K562 (cell line): ENCODE data around the gene TBRG4. TPM values are rescaled to one million over a fixed set of nuclear protein-coding genes. Genes with fewer than 3 reads are reported as not detected.

ENCODE experiments used
- ATAC-seq: fragments of 200-7000 bp; cut with Tn5 transposase; 3 replicates; pipeline ENCODE4 v1.9.1; 2020; ENCODE audit warnings: moderate library complexity
- BruUV-seq: library from RNA; stranded (reverse); fragments of 400-500 nt; replicated peaks from 2 replicates; lab custom pipeline; 2021; lab: Mats Ljungman, UMichigan
- CTCF ChIA-PET: fragments of 300-600 bp; formaldehyde crosslinking; extraction: SDS; loops from one replicate; lab custom pipeline; 2021; ENCODE audit warnings: low intra/inter-chr PET ratio; lab: Yijun Ruan, JAX
- POLR2A ChIA-PET: fragments of 300-600, 350-650 bp; sonication (Branson Sonifier 250); formaldehyde crosslinking; extraction: SDS; loops from one replicate; lab custom pipeline; 2021; ENCODE audit warnings: antibody characterized with exemption, inconsistent platforms; lab: Yijun Ruan, JAX
- DNase-seq, 4 experiments: peaks; one replicate each; pipeline versions ENCODE4 v3.0.0 to v3.0.0-alpha.2; 2011 to 2018; ENCODE audit warnings: low spot score in 3 of 4, mixed read lengths in 3 of 4; ENCODE audit errors: extremely low read depth in 1 of 4
- FAIRE-seq: peaks from 2 replicates; lab custom pipeline; 2011; peaks lifted over from hg19 to GRCh38; lab: Jason Lieb, UNC
- H2AFZ ChIP-seq: 2 replicates; pipeline ENCODE4 v1.6.0; 2011; ENCODE audit warnings: low read depth, low read length, control low read depth, inconsistent platforms
- H3K27ac ChIP-seq: fragments of 200-600 bp; 3 replicates; pipeline ENCODE4 v1.8.0; 2011; ENCODE audit warnings: low read depth, mild to moderate bottlenecking, control low read depth, inconsistent platforms, low read length, moderate library complexity, mixed read lengths; ENCODE audit errors: extremely low read depth
- H3K27me3 ChIP-seq, 2 experiments: fragments of 300-600 bp in 1 of 2; 2 replicates in 1 of 2; 3 replicates in 1 of 2; pipeline versions ENCODE4 v1.6.0 to v1.8.0; 2011; ENCODE audit warnings: inconsistent platforms in 2 of 2, low read length in 2 of 2, mild to moderate bottlenecking in 1 of 2, mixed read lengths in 1 of 2, moderate library complexity in 1 of 2; ENCODE audit not compliant: control insufficient read depth in 2 of 2, insufficient read depth in 2 of 2
- H3K36me3 ChIP-seq: fragments of 300-600 bp; 3 replicates; pipeline ENCODE4 v1.8.0; 2011; ENCODE audit warnings: mild to moderate bottlenecking, low read length, inconsistent platforms; ENCODE audit not compliant: control insufficient read depth, insufficient read depth
- H3K4me1 ChIP-seq, 2 experiments: fragments of 200-600 bp in 1 of 2; replicated peaks in 1 of 2; 2 replicates in 1 of 2; 3 replicates in 1 of 2; pipeline versions ENCODE4 v1.5.1 to v1.8.0; 2011; ENCODE audit warnings: inconsistent platforms in 2 of 2, low read length in 2 of 2, mild to moderate bottlenecking in 1 of 2, mixed read lengths in 1 of 2, moderate library complexity in 1 of 2; ENCODE audit not compliant: control insufficient read depth in 2 of 2, insufficient read depth in 2 of 2
- H3K4me2 ChIP-seq: 2 replicates; pipeline ENCODE4 v1.6.1; 2011; ENCODE audit warnings: low read length, control low read depth, inconsistent platforms, mixed read lengths; ENCODE audit not compliant: insufficient read depth
- H3K4me3 ChIP-seq: fragments of 200-600 bp; sonication (generic), shearing (Covaris generic); 2 replicates; pipeline ENCODE4 v1.5.1; 2016; ENCODE audit warnings: control low read depth, inconsistent platforms
- H3K79me2 ChIP-seq: fragments of 200-600 bp; 3 replicates; pipeline ENCODE4 v1.8.0; 2011; ENCODE audit warnings: low read length, inconsistent platforms; ENCODE audit not compliant: control insufficient read depth, insufficient read depth
- H3K9ac ChIP-seq, 2 experiments: 2 replicates each; pipeline versions ENCODE4 v1.6.0 to v1.6.1; 2011; ENCODE audit warnings: low read depth in 2 of 2, low read length in 2 of 2, control low read depth in 1 of 2, inconsistent platforms in 1 of 2, mild to moderate bottlenecking in 1 of 2, mixed read lengths in 1 of 2; ENCODE audit not compliant: insufficient read depth in 1 of 2
- H3K9me1 ChIP-seq: one replicate; pipeline ENCODE4 v1.6.0; 2011; ENCODE audit warnings: inconsistent platforms, mild to moderate bottlenecking, low read length, moderate library complexity; ENCODE audit not compliant: control insufficient read depth, insufficient read depth
- H3K9me3 ChIP-seq: replicated peaks from 2 replicates; pipeline ENCODE4 v1.5.1; 2011; ENCODE audit warnings: low read depth, low read length, inconsistent platforms; ENCODE audit not compliant: control insufficient read depth, insufficient read depth
- H4K20me1 ChIP-seq: replicated peaks from 2 replicates; pipeline ENCODE4 v1.6.1; 2011; ENCODE audit warnings: low read length, inconsistent platforms, mixed read lengths; ENCODE audit not compliant: control insufficient read depth, insufficient read depth
- CBX8 ChIP-seq: fragments of 200-600 bp; sonication (generic); IDR thresholded peaks from 2 replicates; pipeline ENCODE4 v1.6.1; 2012; ENCODE audit warnings: borderline replicate concordance, mixed run types, low read depth, mild to moderate bottlenecking, moderate library complexity, mixed read lengths, low read length, control low read depth, inconsistent platforms; ENCODE audit not compliant: poor library complexity, severe bottlenecking; ENCODE audit errors: extremely low read depth
- POLR2AphosphoS5 ChIP-seq: IDR thresholded peaks from 2 replicates; pipeline ENCODE4 v1.6.1; 2011; ENCODE audit warnings: mild to moderate bottlenecking, low read depth, low read length, moderate library complexity; ENCODE audit not compliant: control insufficient read depth, insufficient read depth
- POLR2G ChIP-seq: fragments of 200-400 bp; formaldehyde crosslinking; IDR thresholded peaks from 2 replicates; pipeline ENCODE4 v1.6.1; 2017; ENCODE audit warnings: low read depth, mild to moderate bottlenecking, antibody characterized with exemption, low read length, moderate library complexity
- RBFOX2 ChIP-seq: fragments of 200-400 bp; formaldehyde crosslinking; IDR thresholded peaks from 2 replicates; pipeline ENCODE4 v1.6.1; 2017; ENCODE audit warnings: low read depth, mild to moderate bottlenecking, low read length, moderate library complexity
- WGBS: fragments of 100-300 bp; shearing (Covaris generic); methylation state at CpG from one replicate; pipeline ENCODE4 v1.1.6; 2016; ENCODE audit warnings: low coverage, mixed read lengths; ENCODE audit not compliant: insufficient coverage; ENCODE audit errors: missing lambda C conversion rate; 5-methylcytosine and 5-hydroxymethylcytosine counted together
- in situ Hi-C: fragments of 300-500 bp; cut with MboI; formaldehyde crosslinking; loops from 4 replicates; pipeline ENCODE4 v1.15.0; 2018; ENCODE audit warnings: inconsistent platforms, mixed read lengths
- intact Hi-C: fragments of 100-400 bp; cut with micrococcal nuclease; formaldehyde crosslinking; loops from 2 replicates; pipeline ENCODE4 v1.14.2; 2022
- polyA plus RNA-seq, 8 experiments: library from polyadenylated mRNA; depleted of rRNA in 4 of 8; stranded (reverse) in 5 of 8; unstranded in 3 of 8; fragments of >200 nt; fragmentation: Nextera tagmentation in 2 of 8; fragmentation: Illumina TruSeq in 1 of 8; extraction: Ambion mirVana in 2 of 8; extraction: Trizol in 1 of 8; gene quantifications; 2 replicates each; pipeline versions ENCODE4 v1.2.1 to v1.2.3, GENCODE V29; 2011 to 2014; ENCODE audit warnings: inconsistent platforms in 1 of 8, missing spikeins in 1 of 8
- total RNA-seq, 7 experiments: library from RNA; depleted of rRNA in 6 of 7; stranded (reverse); fragments of >200 nt in 6 of 7; fragmentation: Illumina TruSeq in 2 of 7; extraction: Trizol in 2 of 7; gene quantifications; 2 replicates each; pipeline versions ENCODE4 v1.2.1 to v1.2.3, GENCODE V29; 2011 to 2021; ENCODE audit warnings: low replicate concordance in 1 of 7
- TF ChIP-seq, protein P1 (sequence below): sonication (generic); formaldehyde crosslinking; IDR thresholded peaks from 2 replicates; pipeline ENCODE4 v1.8.1; 2023; ENCODE audit warnings: mild to moderate bottlenecking, missing genetic modification reagents

Gene TBRG4
- total and polyA plus RNA-seq, 9 of the 15 experiments (the other 6 are each of a cell fraction or from before 2014, with no cell fraction given), result 11.2 to 322 (median 216) TPM

DNA sequence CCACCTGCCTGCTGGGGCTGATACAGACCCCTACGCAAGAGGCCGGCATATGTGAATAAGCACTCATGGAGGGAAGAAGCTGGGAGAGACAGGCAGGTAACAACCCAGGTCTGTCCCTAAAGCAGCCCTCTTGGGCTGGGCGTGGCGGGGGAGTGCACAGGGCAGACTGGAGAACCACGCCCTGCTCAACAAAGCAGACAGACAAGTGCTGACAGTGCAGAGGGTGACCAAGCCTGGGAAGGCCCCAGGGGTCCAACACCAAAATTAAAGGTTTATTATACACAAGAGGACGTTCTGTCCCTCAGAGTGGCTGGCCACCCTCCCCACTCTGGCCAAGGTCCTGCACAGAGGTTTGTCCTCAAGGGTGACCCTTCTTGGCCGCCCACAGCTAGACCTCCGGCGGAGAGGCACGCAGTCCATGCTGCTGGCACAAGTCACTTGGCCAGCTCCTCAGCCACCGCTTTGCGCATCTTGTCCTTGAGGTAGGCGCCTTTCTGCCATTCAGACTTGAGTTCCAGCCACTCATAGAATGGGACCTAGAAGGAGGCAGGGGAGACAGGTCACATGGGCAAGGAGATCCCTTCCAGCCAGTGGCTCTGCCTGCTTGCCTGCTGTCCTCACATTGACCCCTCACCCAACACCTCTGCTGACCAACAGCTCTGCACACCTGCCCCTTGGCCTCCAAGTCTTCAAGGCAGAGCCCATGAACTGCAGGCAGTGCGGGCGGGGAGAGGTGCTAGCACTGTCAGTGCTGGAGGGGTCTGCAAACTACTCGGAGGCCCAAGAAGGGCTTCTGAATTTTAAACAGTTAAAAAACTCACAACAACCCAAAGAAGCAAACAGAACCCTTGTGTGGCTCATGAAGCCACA lies 11.4 kb downstream of the TBRG4 start:
- Histone ChIP-seq H3K79me2 (peaks cover 13% of the 10 kb centered on the region), H3K9me3 (no peaks in the 10 kb centered on the region), H2AFZ (no peak overlapping the region), H3K27ac (no peak overlapping the region), H3K9ac (peak overlapping the region in 1 of 2 experiments; percentile 60; a peak in 1 of 4 replicates), H3K9me1 (peaks cover 5% of the 10 kb centered on the region), H3K4me1 (peaks cover 0 to 19% of the 10 kb centered on the region in 2 experiments; a peak in 1 of 5 replicates), H3K4me3 (no peak overlapping the region), H3K36me3 (peaks cover 63% of the 10 kb centered on the region), H3K4me2 (no peak overlapping the region), H4K20me1 (peaks cover 26% of the 10 kb centered on the region), H3K27me3 (no peaks in the 10 kb centered on the region)
- ATAC-seq, result peak; percentile 70
- in situ Hi-C loops, result no loop called here
- POLR2A ChIA-PET, result interaction anchor here (0.6 to 1.9 kb wide), 10 partner anchors 9 to 535 kb away, joined by 3 to 11 read pairs (median 4); partner anchors contain the start of gene TBRG4
- CTCF ChIA-PET, result no interaction called here
- no TSS peak for BruUV-seq
- no peak for DNase-seq
- intact Hi-C loops, result no loop called here
- FAIRE-seq, result peak; percentile 32
- WGBS, result 88% methylated on average over 16 of the region's 16 CpGs
- peak; percentile 48; the same call in 1 of the 2 replicates for TF ChIP-seq RBFOX2
- TF ChIP-seq CBX8, result no peak
- peak; percentile 43; the same call in 1 of the 2 replicates for TF ChIP-seq POLR2G
- TF ChIP-seq POLR2AphosphoS5, result no peak
- TF ChIP-seq, protein P1, sequence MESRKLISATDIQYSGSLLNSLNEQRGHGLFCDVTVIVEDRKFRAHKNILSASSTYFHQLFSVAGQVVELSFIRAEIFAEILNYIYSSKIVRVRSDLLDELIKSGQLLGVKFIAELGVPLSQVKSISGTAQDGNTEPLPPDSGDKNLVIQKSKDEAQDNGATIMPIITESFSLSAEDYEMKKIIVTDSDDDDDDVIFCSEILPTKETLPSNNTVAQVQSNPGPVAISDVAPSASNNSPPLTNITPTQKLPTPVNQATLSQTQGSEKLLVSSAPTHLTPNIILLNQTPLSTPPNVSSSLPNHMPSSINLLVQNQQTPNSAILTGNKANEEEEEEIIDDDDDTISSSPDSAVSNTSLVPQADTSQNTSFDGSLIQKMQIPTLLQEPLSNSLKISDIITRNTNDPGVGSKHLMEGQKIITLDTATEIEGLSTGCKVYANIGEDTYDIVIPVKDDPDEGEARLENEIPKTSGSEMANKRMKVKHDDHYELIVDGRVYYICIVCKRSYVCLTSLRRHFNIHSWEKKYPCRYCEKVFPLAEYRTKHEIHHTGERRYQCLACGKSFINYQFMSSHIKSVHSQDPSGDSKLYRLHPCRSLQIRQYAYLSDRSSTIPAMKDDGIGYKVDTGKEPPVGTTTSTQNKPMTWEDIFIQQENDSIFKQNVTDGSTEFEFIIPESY (CRISPR knock-in tag), result peak; percentile 52; the same call in 1 of the 2 replicates
